HepG2 (cell line): ENCODE results near the gene CNTNAP1. TPM values are rescaled to one million over a fixed set of nuclear protein-coding genes. Genes with fewer than 3 reads are reported as not detected.

ENCODE experiments used
- ARID5B ChIP-seq: IDR thresholded peaks from 2 replicates; pipeline ENCODE4 v1.4.0; 2020; ENCODE audit warnings: mild to moderate bottlenecking, missing genetic modification reagents
- ATF6 ChIP-seq: sonication (generic); formaldehyde crosslinking; conservative IDR thresholded peaks from 2 replicates; pipeline ENCODE4 v1.4.0; 2020; ENCODE audit warnings: missing genetic modification reagents
- CERS6 ChIP-seq: sonication (generic); formaldehyde crosslinking; IDR thresholded peaks from 2 replicates; pipeline ENCODE4 v1.5.0; 2020; ENCODE audit warnings: missing genetic modification reagents
- MED8 ChIP-seq: sonication (generic); formaldehyde crosslinking; IDR thresholded peaks from 2 replicates; pipeline ENCODE4 v1.8.1; 2023; ENCODE audit warnings: mild to moderate bottlenecking, missing genetic modification reagents; ENCODE audit not compliant: insufficient replicate concordance
- MLX ChIP-seq: IDR thresholded peaks from 2 replicates; pipeline ENCODE4 v1.6.1; 2016
- MTA1 ChIP-seq: sonication (generic); formaldehyde crosslinking; IDR thresholded peaks from 2 replicates; pipeline ENCODE4 v1.4.0; 2020; ENCODE audit warnings: missing genetic modification reagents, mild to moderate bottlenecking, borderline replicate concordance
- NR3C1 ChIP-seq: sonication (generic); formaldehyde crosslinking; IDR thresholded peaks from 2 replicates; pipeline ENCODE4 v1.4.0; 2020; ENCODE audit warnings: missing genetic modification reagents
- POGK ChIP-seq: sonication (generic); formaldehyde crosslinking; conservative IDR thresholded peaks from 2 replicates; pipeline ENCODE4 v1.8.0; 2022; ENCODE audit warnings: mild to moderate bottlenecking, moderate library complexity, missing genetic modification reagents
- RFXANK ChIP-seq: IDR thresholded peaks from 2 replicates; pipeline ENCODE4 v1.6.1; 2016
- TFE3 ChIP-seq: IDR thresholded peaks from 2 replicates; pipeline ENCODE4 v1.6.1; 2016
- ZBTB26 ChIP-seq: IDR thresholded peaks from 2 replicates; pipeline ENCODE4 v1.6.1; 2016; ENCODE audit warnings: missing compliant biosample characterization, missing genetic modification reagents, borderline replicate concordance
- ZNF776 ChIP-seq: sonication (generic); formaldehyde crosslinking; IDR thresholded peaks from 2 replicates; pipeline ENCODE4 v1.4.0; 2020; ENCODE audit warnings: mild to moderate bottlenecking, missing genetic modification reagents
- ZSCAN5A ChIP-seq: sonication (generic); formaldehyde crosslinking; IDR thresholded peaks from 2 replicates; pipeline ENCODE4 v1.8.0; 2022; ENCODE audit warnings: mild to moderate bottlenecking, missing genetic modification reagents, borderline replicate concordance
- polyA plus RNA-seq, 8 experiments: library from polyadenylated mRNA; depleted of rRNA in 3 of 8; stranded (reverse) in 7 of 8; unstranded in 1 of 8; fragments of >200 nt; fragmentation: Illumina TruSeq in 4 of 8; extraction: Trizol in 4 of 8; gene quantifications; 2 replicates each; pipeline versions ENCODE4 v1.2.1 to v1.2.3, GENCODE V29; 2011 to 2016; ENCODE audit warnings: low read depth in 4 of 8, missing spikeins in 1 of 8, mixed read lengths in 1 of 8; ENCODE audit not compliant: insufficient read depth in 1 of 8
- total RNA-seq, 5 experiments: library from RNA; depleted of rRNA; stranded (reverse); fragments of >200 nt; fragmentation: Illumina TruSeq; extraction: Trizol; gene quantifications; 2 replicates each; pipeline ENCODE4 v1.2.3, GENCODE V29; 2016; ENCODE audit warnings: low read depth in 1 of 5

CNTNAP1 gene
- total and polyA plus RNA-seq, 2 of the 13 experiments (the other 11 are each of a cell fraction or from before 2014, with no cell fraction given) = 4.5 to 7.7 TPM

- TF ChIP-seq POGK (CRISPR knock-in tag) (peak; percentile 53; the same call in 1 of the 2 replicates), ZSCAN5A (CRISPR knock-in tag) (no peak), MTA1 (no peak; the same call in 1 of the 2 replicates), MED8 (no peak), RFXANK (CRISPR knock-in tag) (no peak; the same call in 1 of the 2 replicates), TFE3 (peak; percentile 71), ARID5B (CRISPR knock-in tag) (peak; percentile 76), ZBTB26 (peak; percentile 69; the same call in 1 of the 2 replicates), MLX (peak; percentile 97), CERS6 (CRISPR knock-in tag) (no peak), NR3C1 (CRISPR knock-in tag) (no peak), ZNF776 (CRISPR knock-in tag) (no peak), ATF6 (CRISPR knock-in tag) (peak; percentile 43; the same call in 1 of the 2 replicates)
These were observed 4.2 kb upstream of the CNTNAP1 start (continued) for GRCh38 chr17:42677921-42678781.
